ENCODE results near the gene CLMN. TPM values are rescaled to one million over a fixed set of nuclear protein-coding genes. Genes with fewer than 3 reads are reported as not detected.
"Not testable (repeated sequence)": the region's sequence is repeated elsewhere in the genome, so short reads cannot be mapped to it uniquely, and the experiment has no call there.

Gene CLMN
- total and polyA plus RNA-seq, 2 experiments from 2014 or later, result 0.11 to 0.53 TPM

DNA sequence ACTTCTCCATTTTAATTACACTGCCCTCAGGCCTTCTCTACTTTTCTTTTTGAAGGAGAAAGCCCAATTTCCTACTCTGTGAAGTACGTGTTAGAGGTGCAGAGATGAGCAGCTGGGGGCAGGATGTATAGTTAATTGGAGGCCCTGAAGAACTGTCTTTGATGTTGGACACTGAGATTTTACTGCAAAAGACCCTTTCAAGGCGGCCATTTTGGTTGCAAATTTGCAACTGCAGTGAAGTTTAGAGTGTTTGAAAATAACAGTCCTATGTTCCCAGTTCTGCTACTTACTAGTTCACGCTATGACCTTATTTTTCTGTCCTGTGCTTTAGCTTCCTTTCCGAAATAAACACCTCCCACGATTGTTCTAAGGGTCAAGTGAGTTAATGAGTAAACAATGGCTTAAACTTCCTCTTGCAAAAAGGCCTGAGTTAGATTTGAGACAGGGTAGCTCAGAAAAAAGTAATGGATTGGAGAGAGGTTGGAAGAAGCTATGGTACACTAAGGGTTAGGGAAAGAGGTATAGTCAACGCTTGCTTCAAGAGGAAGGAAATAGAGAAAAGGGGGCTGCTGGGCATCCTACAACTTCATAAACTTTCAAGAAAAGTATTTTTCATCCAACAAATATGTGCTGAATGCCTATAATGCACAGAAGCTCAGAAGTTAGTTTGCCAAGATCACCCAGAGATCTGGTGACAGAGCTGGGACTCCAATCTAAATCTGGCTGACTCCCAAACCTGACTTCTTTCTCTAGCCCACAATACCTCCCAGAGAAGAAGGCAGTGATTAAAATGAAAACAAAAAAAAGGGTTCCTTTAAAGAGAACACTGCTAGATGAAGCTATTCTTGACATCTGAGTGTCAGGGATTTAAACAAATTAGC, 135.9 kb downstream of the CLMN start:
- Histone ChIP-seq H3K9ac (no peak overlapping the region), H3K9me3 (ENCODE audit: low read depth) (no peaks in the 10 kb centered on the region), H2AFZ (no peak overlapping the region), H3K27me3 (replicated peaks; ENCODE audit: insufficient read depth) (no peaks in the 10 kb centered on the region), H3K4me3 (no peak overlapping the region), H3K9me2 (ENCODE audit: insufficient read depth) (no peaks in the 10 kb centered on the region), H3K4me1 (ENCODE audit: insufficient read depth) (0 out of 2 replicates have a peak, but pooled peaks cover 2% of the 10 kb centered on the region), H3K36me3 (ENCODE audit: low read depth) (no peaks in the 10 kb centered on the region), H3K4me2 (ENCODE audit: unreplicated experiment) (no peak overlapping the region), H3F3A (ENCODE audit: insufficient read depth) (no peaks in the 10 kb centered on the region), H4K20me1 (ENCODE audit: insufficient read depth) (no peaks in the 10 kb centered on the region), H3K79me2 (ENCODE audit: insufficient read depth) (no peaks in the 10 kb centered on the region), H3K27ac (no peak overlapping the region)
- DNase-seq, result no peak
- 67 to 71% methylated on average over 6 of the region's 6 CpGs for WGBS, 2 experiments (ENCODE audit: low coverage in 1 of 2, low lambda C conversion rate in 2 of 2, missing lambda C conversion rate in 2 of 2)
- in situ Hi-C loops (cut with MboI), result no loop called here
- no peak for TF ChIP-seq EZH2phosphoT487 (IDR thresholded peaks at IDR 0.05; ENCODE audit: insufficient read depth, low read depth)
- TF ChIP-seq EZH2 (IDR thresholded peaks at IDR 0.05; ENCODE audit: insufficient read depth, poor library complexity, severe bottlenecking), result no peak

DNA sequence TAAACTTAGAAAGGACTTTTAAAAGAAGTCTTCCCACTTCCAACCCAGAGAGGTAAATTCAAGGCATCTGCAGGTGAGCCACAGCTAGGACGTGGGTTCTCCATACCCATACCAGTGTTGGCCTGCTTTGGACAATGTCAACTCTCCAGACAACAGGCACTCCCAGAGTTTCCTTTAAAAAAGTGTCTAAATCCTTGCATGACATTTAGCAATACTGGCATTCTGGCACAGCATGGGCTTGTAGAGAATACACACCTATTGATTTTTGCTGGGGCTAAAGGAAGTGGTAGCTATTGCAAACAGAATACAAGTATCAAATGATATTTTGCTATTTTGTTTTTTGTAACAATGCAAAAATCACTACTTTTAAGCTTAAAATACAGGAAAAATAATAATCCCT, 136.6 kb downstream of the CLMN start:
- Histone ChIP-seq H3K36me3 (ENCODE audit: low read depth) (no peaks in the 10 kb centered on the region), H3K9me3 (ENCODE audit: low read depth) (no peaks in the 10 kb centered on the region), H3K4me2 (ENCODE audit: unreplicated experiment) (no peak overlapping the region), H3K79me2 (ENCODE audit: insufficient read depth) (no peaks in the 10 kb centered on the region), H3K4me1 (ENCODE audit: insufficient read depth) (0 out of 2 replicates have a peak, but pooled peaks cover 2% of the 10 kb centered on the region), H2AFZ (no peak overlapping the region), H3F3A (ENCODE audit: insufficient read depth) (no peaks in the 10 kb centered on the region), H3K4me3 (no peak overlapping the region), H3K9me2 (ENCODE audit: insufficient read depth) (no peaks in the 10 kb centered on the region), H4K20me1 (ENCODE audit: insufficient read depth) (no peaks in the 10 kb centered on the region), H3K9ac (no peak overlapping the region), H3K27ac (no peak overlapping the region), H3K27me3 (replicated peaks; ENCODE audit: insufficient read depth) (no peaks in the 10 kb centered on the region)
- TF ChIP-seq EZH2 (IDR thresholded peaks at IDR 0.05; ENCODE audit: insufficient read depth, poor library complexity, severe bottlenecking), result no peak
- no peak for TF ChIP-seq EZH2phosphoT487 (IDR thresholded peaks at IDR 0.05; ENCODE audit: insufficient read depth, low read depth)
- DNase-seq, result no peak
- in situ Hi-C loops (cut with MboI), result no loop called here
- 48 to 54% methylated on average over 1 of the region's 1 CpG for WGBS, 2 experiments (ENCODE audit: low coverage in 1 of 2, low lambda C conversion rate in 2 of 2, missing lambda C conversion rate in 2 of 2)

DNA sequence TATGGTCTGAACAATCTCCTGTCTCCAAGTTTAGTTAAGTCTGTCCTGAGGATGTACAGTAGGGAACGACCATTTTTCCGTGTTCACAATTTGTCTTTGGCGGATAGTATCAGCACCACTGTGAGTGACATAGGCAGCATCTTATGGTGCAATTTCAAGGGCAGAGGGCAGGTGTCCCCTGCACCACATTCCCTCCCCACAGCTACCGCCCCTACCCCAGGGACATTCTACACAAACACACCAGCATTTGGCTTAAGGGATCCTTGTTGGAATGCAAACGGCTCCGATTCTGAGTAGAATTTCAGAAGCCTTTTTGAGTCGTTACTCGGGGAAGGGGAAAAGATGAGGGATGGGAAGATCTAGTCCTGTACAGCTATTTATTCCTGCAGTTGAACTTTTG, 137.3 kb downstream of the CLMN start:
- no peak for TF ChIP-seq EZH2phosphoT487 (IDR thresholded peaks at IDR 0.05; ENCODE audit: insufficient read depth, low read depth)
- no peak for TF ChIP-seq EZH2 (IDR thresholded peaks at IDR 0.05; ENCODE audit: insufficient read depth, poor library complexity, severe bottlenecking)
- H3F3A ChIP-seq (ENCODE audit: insufficient read depth), result no peaks in the 10 kb centered on the region
- H3K27me3 ChIP-seq (replicated peaks; ENCODE audit: insufficient read depth), result no peaks in the 10 kb centered on the region
- no peak overlapping the region for H3K27ac ChIP-seq
- H3K4me2 ChIP-seq (ENCODE audit: unreplicated experiment), result no peak overlapping the region
- no peak overlapping the region for H3K9ac ChIP-seq
- H4K20me1 ChIP-seq (ENCODE audit: insufficient read depth), result no peaks in the 10 kb centered on the region
- no peaks in the 10 kb centered on the region for H3K9me2 ChIP-seq (ENCODE audit: insufficient read depth)
- no peaks in the 10 kb centered on the region for H3K9me3 ChIP-seq (ENCODE audit: low read depth)
- in situ Hi-C loops (cut with MboI), result no loop called here
- no peaks in the 10 kb centered on the region for H3K79me2 ChIP-seq (ENCODE audit: insufficient read depth)
- no peak overlapping the region for H2AFZ ChIP-seq
- H3K36me3 ChIP-seq (ENCODE audit: low read depth), result no peaks in the 10 kb centered on the region
- no peak for DNase-seq
- 83 to 84% methylated on average over 8 of the region's 8 CpGs for WGBS, 2 experiments (ENCODE audit: low coverage in 1 of 2, low lambda C conversion rate in 2 of 2, missing lambda C conversion rate in 2 of 2)
- no peak overlapping the region for H3K4me3 ChIP-seq
- H3K4me1 ChIP-seq (ENCODE audit: insufficient read depth), result 0 out of 2 replicates have a peak, but pooled peaks cover 2% of the 10 kb centered on the region

DNA sequence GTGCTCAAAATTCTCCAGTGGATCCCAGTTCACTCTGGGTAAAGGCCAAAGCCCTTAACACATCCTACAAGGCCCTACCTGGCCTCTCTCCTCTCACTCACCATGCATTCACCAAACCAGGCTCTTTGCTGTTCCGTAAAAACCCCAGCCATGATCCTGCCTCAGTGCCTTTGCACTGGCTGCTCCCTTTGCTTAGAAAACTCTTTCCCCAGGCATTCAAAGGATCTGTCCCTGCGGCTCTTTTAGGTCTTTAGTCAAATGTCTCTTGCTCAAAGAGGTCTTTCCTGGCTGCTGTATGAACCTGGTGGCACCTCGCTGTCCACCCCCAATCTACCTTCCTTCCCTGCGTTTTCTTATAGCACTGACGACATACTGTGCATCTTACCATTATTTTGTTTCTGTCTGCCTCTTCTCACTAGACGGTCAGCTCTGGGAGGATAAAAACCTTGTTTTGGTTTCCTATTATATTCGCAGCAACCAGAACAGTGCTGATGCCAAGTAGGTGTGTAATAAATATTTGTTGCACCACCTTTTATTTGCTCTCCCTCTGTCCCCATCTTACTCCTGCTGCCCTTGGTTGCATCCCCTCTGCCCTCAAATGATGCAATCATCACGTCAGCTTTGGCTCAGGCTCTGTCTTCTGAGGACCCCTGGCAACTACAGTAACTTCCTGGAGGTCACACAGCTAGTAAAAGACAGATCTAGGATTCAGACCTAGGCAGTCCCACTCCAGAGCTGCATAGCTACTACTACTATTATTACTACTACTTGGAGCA, 138.6 kb downstream of the CLMN start:
- no peak overlapping the region for H3K9ac ChIP-seq
- H4K20me1 ChIP-seq (ENCODE audit: insufficient read depth), result no peaks in the 10 kb centered on the region
- H3K36me3 ChIP-seq (ENCODE audit: low read depth), result no peaks in the 10 kb centered on the region
- no peaks in the 10 kb centered on the region for H3K27me3 ChIP-seq (replicated peaks; ENCODE audit: insufficient read depth)
- no peak overlapping the region for H3K27ac ChIP-seq
- no peaks in the 10 kb centered on the region for H3K9me2 ChIP-seq (ENCODE audit: insufficient read depth)
- no peak overlapping the region for H3K4me2 ChIP-seq (ENCODE audit: unreplicated experiment)
- TF ChIP-seq EZH2phosphoT487 (IDR thresholded peaks at IDR 0.05; ENCODE audit: insufficient read depth, low read depth) (no peak), EZH2 (IDR thresholded peaks at IDR 0.05; ENCODE audit: insufficient read depth, poor library complexity, severe bottlenecking) (no peak)
- no peak for DNase-seq
- H3K4me1 ChIP-seq (ENCODE audit: insufficient read depth), result 0 out of 2 replicates have a peak, but pooled peaks cover 2% of the 10 kb centered on the region
- in situ Hi-C loops (cut with MboI), result no loop called here
- H3F3A ChIP-seq (ENCODE audit: insufficient read depth), result no peaks in the 10 kb centered on the region
- no peak overlapping the region for H2AFZ ChIP-seq
- no peaks in the 10 kb centered on the region for H3K9me3 ChIP-seq (ENCODE audit: low read depth)
- no peak overlapping the region for H3K4me3 ChIP-seq
- 71 to 73% methylated on average over 8 of the region's 8 CpGs for WGBS, 2 experiments (ENCODE audit: low coverage in 1 of 2, low lambda C conversion rate in 2 of 2, missing lambda C conversion rate in 2 of 2)
- no peaks in the 10 kb centered on the region for H3K79me2 ChIP-seq (ENCODE audit: insufficient read depth)

DNA sequence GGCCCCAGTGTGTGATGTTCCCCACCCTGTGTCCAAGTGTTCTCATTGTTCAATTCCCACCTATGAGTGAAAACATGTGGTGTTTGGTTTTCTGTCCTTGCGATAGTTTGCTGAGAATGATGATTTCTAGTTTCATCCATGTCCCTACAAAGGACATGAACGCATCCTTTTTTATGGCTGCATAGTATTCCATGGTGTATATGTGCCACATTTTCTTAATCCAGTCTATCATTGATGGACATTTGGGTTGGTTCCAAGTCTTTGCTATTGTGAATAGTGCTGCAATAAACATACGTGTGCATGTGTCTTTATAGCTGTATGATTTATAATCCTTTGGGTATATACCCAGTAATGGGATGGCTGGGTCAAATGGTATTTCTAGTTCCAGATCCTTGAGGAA, 144.0 kb downstream of the CLMN start:
- H3K4me1 ChIP-seq (ENCODE audit: insufficient read depth); H3K9me2 ChIP-seq (ENCODE audit: insufficient read depth); H3K79me2 ChIP-seq (ENCODE audit: insufficient read depth); H3K4me2 ChIP-seq (ENCODE audit: unreplicated experiment); H3K9ac ChIP-seq; H3K27ac ChIP-seq; H4K20me1 ChIP-seq (ENCODE audit: insufficient read depth); H2AFZ ChIP-seq; H3K36me3 ChIP-seq (ENCODE audit: low read depth); H3K9me3 ChIP-seq (ENCODE audit: low read depth); H3K27me3 ChIP-seq (replicated peaks; ENCODE audit: insufficient read depth); H3F3A ChIP-seq (ENCODE audit: insufficient read depth); in situ Hi-C loops (cut with MboI); H3K4me3 ChIP-seq; DNase-seq: not testable (repeated sequence)
- WGBS, 2 experiments (ENCODE audit: low coverage in 1 of 2, low lambda C conversion rate in 2 of 2, missing lambda C conversion rate in 2 of 2), result 71 to 79% methylated on average over 3 of the region's 3 CpGs

All from GM23248 (cell line).